ENCODE measurements around the gene ZSCAN30.

The ZSCAN30 gene

GRCh38 chr18:35201256-35201931 lies 88.6 kb downstream of the ZSCAN30 start:
- TF ChIP-seq CTCF (conservative IDR thresholded peaks at IDR 0.05), result no peak
- no peak overlapping the region for H3K27ac ChIP-seq

All from C4-2B (cell line).